ENCODE measurements around the gene LYPD6B.

Gene LYPD6B

GRCh38 chr2:149089068-149089467, 50.6 kb downstream of the LYPD6B start:
- no peak for TF ChIP-seq CTCF (IDR thresholded peaks at IDR 0.05; ENCODE audit: low read depth, low read length, missing control alignments)
- no peak overlapping the region for H3K4me3 ChIP-seq (ENCODE audit: low read depth, low read length)
- DNase-seq (ENCODE audit: low read depth): no peak

DNA sequence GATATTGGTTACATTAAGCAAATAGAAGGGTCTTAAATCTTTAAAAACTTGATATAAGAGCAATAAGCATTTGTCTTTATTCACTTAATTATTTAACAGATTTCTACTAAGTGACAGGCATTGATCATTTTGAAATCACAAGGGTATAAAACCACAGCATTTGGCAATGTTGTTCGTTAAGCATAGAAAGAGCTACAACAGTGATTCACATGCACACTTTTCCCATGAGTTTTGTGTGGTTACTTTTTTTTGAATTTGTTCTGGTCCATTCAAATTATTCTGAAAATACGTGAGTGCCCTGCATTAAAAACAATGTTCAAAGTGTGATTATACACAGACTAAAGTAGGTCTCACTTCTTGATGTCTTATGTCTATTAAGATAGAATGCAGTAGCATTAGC, 52.2 kb downstream of the LYPD6B start:
- TF ChIP-seq CTCF (IDR thresholded peaks at IDR 0.05; ENCODE audit: low read depth, low read length, missing control alignments): no peak
- DNase-seq (ENCODE audit: low read depth): no peak
- no peak overlapping the region for H3K4me3 ChIP-seq (ENCODE audit: low read depth, low read length)

GRCh38 chr2:149093579-149093978, 55.1 kb downstream of the LYPD6B start:
- H3K4me3 ChIP-seq (ENCODE audit: low read depth, low read length): no peak overlapping the region
- no peak for DNase-seq (ENCODE audit: low read depth)
- TF ChIP-seq CTCF (IDR thresholded peaks at IDR 0.05; ENCODE audit: low read depth, low read length, missing control alignments): no peak

DNA sequence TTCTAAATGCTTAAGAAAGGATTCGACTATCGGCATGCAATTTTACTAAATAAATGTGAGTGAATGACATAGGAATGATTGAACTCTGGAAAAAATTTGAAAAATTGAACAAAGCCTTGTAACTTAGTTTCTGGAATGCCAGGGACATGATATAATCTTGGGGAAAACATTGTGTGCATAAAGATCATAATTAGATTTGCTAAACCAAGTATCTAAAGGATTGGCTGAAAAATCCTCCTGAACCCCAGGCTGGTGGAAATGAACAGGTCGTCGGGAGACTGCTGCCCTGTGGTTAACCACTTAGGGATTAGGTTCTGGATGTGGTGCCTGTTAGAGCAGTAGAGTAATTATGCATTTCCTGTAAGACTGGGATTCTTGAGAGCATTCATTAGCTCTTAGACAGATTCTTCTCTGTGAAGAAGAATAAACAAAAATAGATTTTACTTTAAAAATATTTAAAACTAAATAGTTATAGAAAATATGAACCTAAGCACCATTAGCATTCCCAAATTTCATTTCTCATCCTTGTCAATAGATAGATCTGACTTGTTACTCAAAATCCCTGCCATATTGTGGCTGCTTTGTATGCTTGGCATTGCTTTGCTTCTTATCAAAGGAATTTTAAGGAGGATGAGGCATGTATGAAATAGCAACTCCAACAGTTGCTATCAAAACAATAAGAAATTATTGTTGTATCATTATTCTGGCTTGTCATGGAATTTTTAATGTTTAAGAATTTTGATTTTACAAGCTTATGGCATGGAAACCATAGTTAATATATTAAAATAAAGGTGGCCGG, 55.9 kb downstream of the LYPD6B start:
- DNase-seq (ENCODE audit: low read depth): no peak
- no peak for TF ChIP-seq CTCF (IDR thresholded peaks at IDR 0.05; ENCODE audit: low read depth, low read length, missing control alignments)

DNA sequence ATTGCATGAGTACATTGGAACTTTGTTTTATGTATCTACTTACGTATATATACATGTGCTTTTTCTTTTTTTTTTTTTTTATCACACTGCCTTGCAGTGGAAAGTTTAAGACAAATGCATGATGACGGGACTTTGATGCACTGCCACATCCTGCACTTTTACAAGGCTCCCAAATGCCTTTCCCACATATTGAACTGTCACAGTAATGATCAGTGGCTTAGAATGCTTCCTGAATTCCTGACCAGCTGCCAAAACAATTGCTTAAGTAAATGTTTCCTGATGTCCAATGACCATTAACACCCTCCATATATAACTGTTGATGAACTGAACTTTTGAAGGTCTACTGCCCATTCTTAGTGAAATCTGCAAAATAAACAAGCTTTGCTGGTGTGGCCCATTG, 60.2 kb downstream of the LYPD6B start:
- no peak for TF ChIP-seq CTCF (IDR thresholded peaks at IDR 0.05; ENCODE audit: low read depth, low read length, missing control alignments)
- DNase-seq (ENCODE audit: low read depth): no peak
- H3K4me3 ChIP-seq (ENCODE audit: low read depth, low read length): no peak overlapping the region

More for the DNA sequence above, 55.9 kb downstream of the LYPD6B start:
- H3K4me3 ChIP-seq (ENCODE audit: low read depth, low read length): no peak overlapping the region

GRCh38 chr2:149099298-149099697, 60.8 kb downstream of the LYPD6B start:
- H3K4me3 ChIP-seq (ENCODE audit: low read depth, low read length): no peak overlapping the region
- TF ChIP-seq CTCF (IDR thresholded peaks at IDR 0.05; ENCODE audit: low read depth, low read length, missing control alignments): no peak
- DNase-seq (ENCODE audit: low read depth): no peak
